ENCODE data around the gene CTXND1. TPM values are rescaled to one million over a fixed set of nuclear protein-coding genes. Genes with fewer than 3 reads are reported as not detected.

CTXND1 gene
- total and polyA plus RNA-seq, 2 experiments from 2014 or later = 0.05 TPM; not detected in 1

- Mint-ChIP-seq H3K4me1 (peaks cover 35% of the 10 kb centered on the region), H3K4me3 (peak within 1 kb of the TSS; percentile 96), H3K36me3 (ENCODE audit: low read depth) (no peaks in the 10 kb centered on the region; the same call in 2 of the 3 replicates), H3K27ac (peak within 1 kb of the TSS; percentile 59; the same call in 1 of the 2 replicates), H3K27me3 (ENCODE audit: insufficient read depth, low read depth, poor library complexity) (peaks cover 19% of the 10 kb centered on the region), H3K9me3 (no peaks in the 10 kb centered on the region; the same call in 2 of the 3 replicates)
- DNase-seq (ENCODE audit: low spot score) (peak; percentile 48), ATAC-seq (peak; percentile 87)
- H3K9me2 ChIP-seq (ENCODE audit: insufficient read depth) = no peaks in the 10 kb centered on the region
- H3K36me3 ChIP-seq (ENCODE audit: insufficient read depth) = no peaks in the 10 kb centered on the region; the same call in 1 of the 2 replicates
- H3K4me3 ChIP-seq = peak within 1 kb of the TSS; percentile 90
- peak within 1 kb of the TSS; percentile 95 for H3K4me2 ChIP-seq
- TF ChIP-seq ETS1 (IDR thresholded peaks at IDR 0.05) = peak; percentile 35; the same call in 1 of the 2 replicates
- TF ChIP-seq CREB1 (CRISPR knock-in tag; IDR thresholded peaks at IDR 0.05; ENCODE audit: low read depth) = no peak
- TF ChIP-seq POLR2AphosphoS5 (IDR thresholded peaks at IDR 0.05; ENCODE audit: low read depth) = peak; percentile 56
- no peaks in the 10 kb centered on the region; the same call in 1 of the 2 replicates for H3K79me2 ChIP-seq (replicated peaks; ENCODE audit: insufficient read depth)
- H3F3A ChIP-seq (replicated peaks; ENCODE audit: low read depth) = peaks cover 5% of the 10 kb centered on the region; the same call in 1 of the 2 replicates
- H4K20me1 ChIP-seq (replicated peaks; ENCODE audit: insufficient read depth) = no peaks in the 10 kb centered on the region; the same call in 1 of the 2 replicates
- H2AFZ ChIP-seq = peak within 1 kb of the TSS; percentile 99
- H3K4me1 ChIP-seq (ENCODE audit: insufficient read depth) = peaks cover 23% of the 10 kb centered on the region
- peak within 1 kb of the TSS; percentile 75; the same call in 1 of the 2 replicates for H3K27ac ChIP-seq (ENCODE audit: low read depth)
- H3K27me3 ChIP-seq (ENCODE audit: insufficient read depth) = 0 out of 2 replicates have a peak, but pooled peaks cover 7% of the 10 kb centered on the region
Observed at GRCh38 chr15:80152896-80153876, 98.8 kb downstream of the CTXND1 start, which contains the start of gene FAH. Gene FAH (plus strand): TSS chr15:80152999. CDS start chr15:80153055, 56 bp downstream.

DNA sequence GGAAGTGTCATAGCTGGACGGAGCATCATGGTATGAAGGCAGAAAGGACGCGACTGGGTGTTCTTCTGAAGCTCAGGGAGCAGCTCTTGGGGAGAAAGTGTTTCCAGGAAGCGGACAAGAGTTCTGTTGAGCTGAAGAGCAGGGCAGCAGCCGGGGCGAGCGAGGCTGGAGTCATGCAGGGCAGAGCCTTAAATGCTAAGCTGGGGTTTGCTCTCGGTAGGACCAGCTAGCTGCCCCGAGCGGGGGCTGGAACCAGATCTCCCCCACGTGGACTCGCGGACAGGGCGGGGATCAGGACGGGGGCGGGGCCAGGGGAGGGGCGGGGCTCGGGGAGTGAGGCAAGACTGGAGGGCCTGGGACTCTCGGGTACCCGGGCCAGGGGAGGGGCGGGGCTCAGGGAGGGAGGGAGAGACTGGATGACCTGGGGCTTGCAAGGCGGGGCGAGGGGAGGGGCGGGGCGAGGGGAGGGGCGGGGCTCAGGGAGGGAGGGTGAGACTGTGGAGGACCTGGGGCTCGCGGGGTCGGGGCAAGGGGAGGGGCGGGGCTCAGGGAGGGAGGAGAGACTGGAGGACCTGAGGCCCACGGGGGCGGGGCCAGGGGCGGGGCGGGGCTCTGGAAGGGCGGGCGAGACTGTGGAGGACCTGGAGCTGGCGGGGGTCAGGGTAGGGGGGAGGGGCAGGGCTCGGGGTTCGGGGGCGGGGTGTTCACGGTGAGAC, 99.7 kb downstream of the CTXND1 start:
- Histone ChIP-seq H3K4me1 (ENCODE audit: insufficient read depth) (peaks cover 23% of the 10 kb centered on the region), H3K9me2 (ENCODE audit: insufficient read depth) (no peaks in the 10 kb centered on the region), H3K36me3 (ENCODE audit: insufficient read depth) (no peaks in the 10 kb centered on the region), H3F3A (replicated peaks; ENCODE audit: low read depth) (peaks cover 5% of the 10 kb centered on the region; the same call in 1 of the 2 replicates), H3K27me3 (ENCODE audit: insufficient read depth) (0 out of 2 replicates have a peak, but pooled peaks cover 7% of the 10 kb centered on the region), H3K4me2 (peak overlapping the region; percentile 94), H4K20me1 (replicated peaks; ENCODE audit: insufficient read depth) (no peaks in the 10 kb centered on the region; the same call in 1 of the 2 replicates), H3K79me2 (replicated peaks; ENCODE audit: insufficient read depth) (no peaks in the 10 kb centered on the region; the same call in 1 of the 2 replicates), H2AFZ (peak overlapping the region; percentile 99), H3K4me3 (peak overlapping the region; percentile 90), H3K27ac (ENCODE audit: low read depth) (peak overlapping the region; percentile 75; the same call in 1 of the 2 replicates)
- Mint-ChIP-seq H3K36me3 (ENCODE audit: low read depth) (no peaks in the 10 kb centered on the region; the same call in 2 of the 3 replicates), H3K27me3 (ENCODE audit: insufficient read depth, low read depth, poor library complexity) (peaks cover 17% of the 10 kb centered on the region), H3K4me3 (peak overlapping the region; percentile 96), H3K4me1 (peaks cover 35% of the 10 kb centered on the region), H3K9me3 (no peaks in the 10 kb centered on the region; the same call in 2 of the 3 replicates), H3K27ac (peak overlapping the region; percentile 59; the same call in 1 of the 2 replicates)
- TF ChIP-seq, protein P1, sequence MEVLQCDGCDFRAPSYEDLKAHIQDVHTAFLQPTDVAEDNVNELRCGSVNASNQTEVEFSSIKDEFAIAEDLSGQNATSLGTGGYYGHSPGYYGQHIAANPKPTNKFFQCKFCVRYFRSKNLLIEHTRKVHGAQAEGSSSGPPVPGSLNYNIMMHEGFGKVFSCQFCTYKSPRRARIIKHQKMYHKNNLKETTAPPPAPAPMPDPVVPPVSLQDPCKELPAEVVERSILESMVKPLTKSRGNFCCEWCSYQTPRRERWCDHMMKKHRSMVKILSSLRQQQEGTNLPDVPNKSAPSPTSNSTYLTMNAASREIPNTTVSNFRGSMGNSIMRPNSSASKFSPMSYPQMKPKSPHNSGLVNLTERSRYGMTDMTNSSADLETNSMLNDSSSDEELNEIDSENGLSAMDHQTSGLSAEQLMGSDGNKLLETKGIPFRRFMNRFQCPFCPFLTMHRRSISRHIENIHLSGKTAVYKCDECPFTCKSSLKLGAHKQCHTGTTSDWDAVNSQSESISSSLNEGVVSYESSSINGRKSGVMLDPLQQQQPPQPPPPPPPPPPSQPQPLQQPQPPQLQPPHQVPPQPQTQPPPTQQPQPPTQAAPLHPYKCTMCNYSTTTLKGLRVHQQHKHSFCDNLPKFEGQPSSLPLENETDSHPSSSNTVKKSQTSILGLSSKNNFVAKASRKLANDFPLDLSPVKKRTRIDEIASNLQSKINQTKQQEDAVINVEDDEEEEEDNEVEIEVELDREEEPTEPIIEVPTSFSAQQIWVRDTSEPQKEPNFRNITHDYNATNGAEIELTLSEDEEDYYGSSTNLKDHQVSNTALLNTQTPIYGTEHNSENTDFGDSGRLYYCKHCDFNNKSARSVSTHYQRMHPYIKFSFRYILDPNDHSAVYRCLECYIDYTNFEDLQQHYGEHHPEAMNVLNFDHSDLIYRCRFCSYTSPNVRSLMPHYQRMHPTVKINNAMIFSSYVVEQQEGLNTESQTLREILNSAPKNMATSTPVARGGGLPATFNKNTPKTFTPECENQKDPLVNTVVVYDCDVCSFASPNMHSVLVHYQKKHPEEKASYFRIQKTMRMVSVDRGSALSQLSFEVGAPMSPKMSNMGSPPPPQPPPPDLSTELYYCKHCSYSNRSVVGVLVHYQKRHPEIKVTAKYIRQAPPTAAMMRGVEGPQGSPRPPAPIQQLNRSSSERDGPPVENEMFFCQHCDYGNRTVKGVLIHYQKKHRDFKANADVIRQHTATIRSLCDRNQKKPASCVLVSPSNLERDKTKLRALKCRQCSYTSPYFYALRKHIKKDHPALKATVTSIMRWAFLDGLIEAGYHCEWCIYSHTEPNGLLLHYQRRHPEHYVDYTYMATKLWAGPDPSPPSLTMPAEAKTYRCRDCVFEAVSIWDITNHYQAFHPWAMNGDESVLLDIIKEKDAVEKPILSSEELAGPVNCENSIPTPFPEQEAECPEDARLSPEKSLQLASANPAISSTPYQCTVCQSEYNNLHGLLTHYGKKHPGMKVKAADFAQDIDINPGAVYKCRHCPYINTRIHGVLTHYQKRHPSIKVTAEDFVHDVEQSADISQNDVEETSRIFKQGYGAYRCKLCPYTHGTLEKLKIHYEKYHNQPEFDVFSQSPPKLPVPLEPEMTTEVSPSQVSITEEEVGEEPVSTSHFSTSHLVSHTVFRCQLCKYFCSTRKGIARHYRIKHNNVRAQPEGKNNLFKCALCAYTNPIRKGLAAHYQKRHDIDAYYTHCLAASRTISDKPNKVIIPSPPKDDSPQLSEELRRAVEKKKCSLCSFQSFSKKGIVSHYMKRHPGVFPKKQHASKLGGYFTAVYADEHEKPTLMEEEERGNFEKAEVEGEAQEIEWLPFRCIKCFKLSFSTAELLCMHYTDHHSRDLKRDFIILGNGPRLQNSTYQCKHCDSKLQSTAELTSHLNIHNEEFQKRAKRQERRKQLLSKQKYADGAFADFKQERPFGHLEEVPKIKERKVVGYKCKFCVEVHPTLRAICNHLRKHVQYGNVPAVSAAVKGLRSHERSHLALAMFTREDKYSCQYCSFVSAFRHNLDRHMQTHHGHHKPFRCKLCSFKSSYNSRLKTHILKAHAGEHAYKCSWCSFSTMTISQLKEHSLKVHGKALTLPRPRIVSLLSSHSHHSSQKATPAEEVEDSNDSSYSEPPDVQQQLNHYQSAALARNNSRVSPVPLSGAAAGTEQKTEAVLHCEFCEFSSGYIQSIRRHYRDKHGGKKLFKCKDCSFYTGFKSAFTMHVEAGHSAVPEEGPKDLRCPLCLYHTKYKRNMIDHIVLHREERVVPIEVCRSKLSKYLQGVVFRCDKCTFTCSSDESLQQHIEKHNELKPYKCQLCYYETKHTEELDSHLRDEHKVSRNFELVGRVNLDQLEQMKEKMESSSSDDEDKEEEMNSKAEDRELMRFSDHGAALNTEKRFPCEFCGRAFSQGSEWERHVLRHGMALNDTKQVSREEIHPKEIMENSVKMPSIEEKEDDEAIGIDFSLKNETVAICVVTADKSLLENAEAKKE (CRISPR knock-in tag; IDR thresholded peaks at IDR 0.05) = no peak
- TF ChIP-seq POLR2AphosphoS5 (IDR thresholded peaks at IDR 0.05; ENCODE audit: low read depth) = peak; percentile 33; the same call in 1 of the 2 replicates
- TF ChIP-seq ETS1 (IDR thresholded peaks at IDR 0.05) = no peak
- DNase-seq (ENCODE audit: low spot score) (peak; percentile 96), ATAC-seq (peak; percentile 62)

Measured in GM23338 (cell line).